Epidermal melanocyte (primary cell): Measurements from ENCODE around the gene HDC.

Experiments used
- DNase-seq: peaks from one replicate; pipeline ENCODE4 v3.0.0; 2011; ENCODE audit warnings: low spot score; ENCODE audit not compliant: insufficient read length

HDC gene

GRCh38 chr15:50256188-50257041, 9.1 kb downstream of the HDC start:
- DNase-seq = no peak

- no peak for DNase-seq
Measured at GRCh38 chr15:50252556-50252955, 13.0 kb downstream of the HDC start.

GRCh38 chr15:50251638-50252182, 13.8 kb downstream of the HDC start:
- DNase-seq = no peak

- DNase-seq = no peak
Measured at GRCh38 chr15:50250760-50251394, 14.6 kb downstream of the HDC start.

- no peak for DNase-seq
Measured at GRCh38 chr15:50249704-50250103, 15.8 kb downstream of the HDC start.

- DNase-seq = no peak
Measured at GRCh38 chr15:50248994-50249582, 16.4 kb downstream of the HDC start.

- DNase-seq = no peak
Measured at GRCh38 chr15:50247819-50248655, 17.5 kb downstream of the HDC start.

- DNase-seq = no peak
Measured at GRCh38 chr15:50246631-50247030, 18.9 kb downstream of the HDC start.

GRCh38 chr15:50244959-50245624, 20.4 kb downstream of the HDC start:
- DNase-seq = no peak

- DNase-seq = no peak
Measured at GRCh38 chr15:50244153-50244552, 21.4 kb downstream of the HDC start.

GRCh38 chr15:50241684-50242450, 23.7 kb downstream of the HDC start:
- DNase-seq = no peak

- no peak for DNase-seq
Measured at GRCh38 chr15:50238255-50238654, 27.3 kb downstream of the HDC start.

- DNase-seq = no peak
Measured at GRCh38 chr15:50236433-50236832, 29.1 kb downstream of the HDC start.

- no peak for DNase-seq
Measured at GRCh38 chr15:50235794-50236193, 29.7 kb downstream of the HDC start.

GRCh38 chr15:50234764-50235163, 30.8 kb downstream of the HDC start:
- no peak for DNase-seq

- DNase-seq = no peak
Measured at GRCh38 chr15:50233192-50233736, 32.3 kb downstream of the HDC start.

GRCh38 chr15:50232791-50233190, 32.7 kb downstream of the HDC start:
- DNase-seq = no peak

GRCh38 chr15:50231761-50232160, 33.8 kb downstream of the HDC start:
- DNase-seq = no peak

- DNase-seq = no peak
Measured at GRCh38 chr15:50229336-50229735, 36.2 kb downstream of the HDC start.

- DNase-seq = no peak
Measured at GRCh38 chr15:50228866-50229265, 36.7 kb downstream of the HDC start.
